ENCODE results near the gene ALDH1A1.

The ALDH1A1 gene

DNA sequence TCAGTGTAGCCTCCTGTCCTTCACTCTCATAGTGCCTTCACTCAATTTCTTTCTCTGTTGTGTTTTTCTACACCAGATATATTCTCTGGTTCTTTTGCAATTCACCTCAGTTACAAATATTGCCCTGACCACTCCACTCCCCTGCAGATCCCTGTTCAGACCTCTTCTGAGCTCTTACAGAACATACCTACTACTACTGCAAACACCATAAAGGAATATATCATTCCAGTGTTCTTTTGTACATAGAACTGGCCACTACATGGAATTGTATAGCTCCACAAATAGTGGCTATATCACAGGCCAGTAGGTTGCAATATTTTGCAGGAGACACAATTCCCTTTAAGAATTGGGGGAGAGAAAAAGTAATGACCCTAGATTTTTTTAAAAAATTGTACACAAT, 21.0 kb downstream of the ALDH1A1 start:
- no peak for DNase-seq (ENCODE audit: extremely low spot score)
- ChIA-PET POLR2A (no interaction called here), CTCF (interaction anchor here (1.2 to 1.6 kb wide), 2 partner anchors 9 to 41 kb away, joined by 4 read pairs; no protein-coding TSS in a partner anchor)
- TF ChIP-seq, protein P1, sequence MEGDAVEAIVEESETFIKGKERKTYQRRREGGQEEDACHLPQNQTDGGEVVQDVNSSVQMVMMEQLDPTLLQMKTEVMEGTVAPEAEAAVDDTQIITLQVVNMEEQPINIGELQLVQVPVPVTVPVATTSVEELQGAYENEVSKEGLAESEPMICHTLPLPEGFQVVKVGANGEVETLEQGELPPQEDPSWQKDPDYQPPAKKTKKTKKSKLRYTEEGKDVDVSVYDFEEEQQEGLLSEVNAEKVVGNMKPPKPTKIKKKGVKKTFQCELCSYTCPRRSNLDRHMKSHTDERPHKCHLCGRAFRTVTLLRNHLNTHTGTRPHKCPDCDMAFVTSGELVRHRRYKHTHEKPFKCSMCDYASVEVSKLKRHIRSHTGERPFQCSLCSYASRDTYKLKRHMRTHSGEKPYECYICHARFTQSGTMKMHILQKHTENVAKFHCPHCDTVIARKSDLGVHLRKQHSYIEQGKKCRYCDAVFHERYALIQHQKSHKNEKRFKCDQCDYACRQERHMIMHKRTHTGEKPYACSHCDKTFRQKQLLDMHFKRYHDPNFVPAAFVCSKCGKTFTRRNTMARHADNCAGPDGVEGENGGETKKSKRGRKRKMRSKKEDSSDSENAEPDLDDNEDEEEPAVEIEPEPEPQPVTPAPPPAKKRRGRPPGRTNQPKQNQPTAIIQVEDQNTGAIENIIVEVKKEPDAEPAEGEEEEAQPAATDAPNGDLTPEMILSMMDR (IDR thresholded peaks at IDR 0.05; ENCODE audit: control extremely low read depth, extremely low read depth, low read depth, missing control alignments) = no peak

DNA sequence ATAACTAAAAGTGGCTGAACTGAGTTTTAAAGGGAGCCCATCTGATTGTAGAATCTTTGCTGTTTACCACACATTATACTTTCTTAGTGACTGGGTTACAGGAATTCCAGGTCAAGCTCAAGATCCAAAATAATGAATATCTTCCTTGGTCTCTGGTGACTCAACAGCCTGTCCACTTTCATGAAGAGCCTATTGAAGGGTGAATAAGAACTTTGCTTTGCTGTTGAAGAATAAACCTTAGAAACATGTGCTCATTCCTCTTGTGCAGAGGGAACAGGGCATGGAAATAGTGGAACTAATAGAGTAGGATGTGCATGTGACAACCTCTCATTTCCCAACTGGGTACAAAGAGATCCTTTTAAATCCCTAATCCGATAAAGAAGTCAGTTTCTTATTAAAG, 21.4 kb downstream of the ALDH1A1 start:
- ChIA-PET POLR2A (no interaction called here), CTCF (interaction anchor here (0.9 to 1.4 kb wide), 3 partner anchors 10 to 252 kb away, joined by 3 to 4 read pairs (median 3); no protein-coding TSS in a partner anchor)
- TF ChIP-seq, protein P1 (IDR thresholded peaks at IDR 0.05; ENCODE audit: control extremely low read depth, extremely low read depth, low read depth, missing control alignments) = no peak
- no peak for DNase-seq (ENCODE audit: extremely low spot score)

- TF ChIP-seq, protein P1 (IDR thresholded peaks at IDR 0.05; ENCODE audit: control extremely low read depth, extremely low read depth, low read depth, missing control alignments) = no peak
- ChIA-PET POLR2A (no interaction called here), CTCF (interaction anchor here (0.9 to 1.7 kb wide), 4 partner anchors 10 to 253 kb away, joined by 3 to 6 read pairs (median 4); no protein-coding TSS in a partner anchor)
- DNase-seq (ENCODE audit: extremely low spot score) = no peak
These were observed 22.0 kb downstream of the ALDH1A1 start for GRCh38 chr9:72930828-72931227.

DNA sequence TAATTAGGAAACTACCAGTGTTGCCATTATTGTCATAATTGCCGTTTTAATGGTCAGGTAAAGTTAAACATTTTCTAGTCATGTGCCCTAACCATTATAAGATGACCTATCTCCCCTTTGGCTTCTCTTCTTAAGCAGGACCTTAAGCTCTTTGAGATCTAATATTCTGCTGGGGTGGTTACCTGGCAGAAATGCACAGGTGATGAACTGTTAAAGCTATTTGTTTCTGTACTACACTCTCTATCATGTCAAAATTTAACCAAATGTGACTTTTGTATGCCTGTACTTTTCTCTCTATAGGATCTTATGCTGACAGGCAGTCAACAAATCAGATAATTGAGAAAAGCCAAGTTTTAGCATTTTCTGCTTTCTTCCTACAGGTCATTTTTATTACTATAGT, 23.3 kb downstream of the ALDH1A1 start:
- ChIA-PET CTCF (interaction anchor here (1.1 to 1.7 kb wide), 2 partner anchors 9 to 16 kb away, joined by 3 to 6 read pairs; no protein-coding TSS in a partner anchor), POLR2A (no interaction called here)
- TF ChIP-seq, protein P1 (IDR thresholded peaks at IDR 0.05; ENCODE audit: control extremely low read depth, extremely low read depth, low read depth, missing control alignments) = no peak

GRCh38 chr9:72928042-72928507, 24.8 kb downstream of the ALDH1A1 start:
- ChIA-PET POLR2A (no interaction called here), CTCF (no interaction called here)
- TF ChIP-seq, protein P1 (IDR thresholded peaks at IDR 0.05; ENCODE audit: control extremely low read depth, extremely low read depth, low read depth, missing control alignments) = no peak
- DNase-seq (ENCODE audit: extremely low spot score) = no peak

More for the DNA sequence above, 23.3 kb downstream of the ALDH1A1 start:
- DNase-seq (ENCODE audit: extremely low spot score) = no peak

DNA sequence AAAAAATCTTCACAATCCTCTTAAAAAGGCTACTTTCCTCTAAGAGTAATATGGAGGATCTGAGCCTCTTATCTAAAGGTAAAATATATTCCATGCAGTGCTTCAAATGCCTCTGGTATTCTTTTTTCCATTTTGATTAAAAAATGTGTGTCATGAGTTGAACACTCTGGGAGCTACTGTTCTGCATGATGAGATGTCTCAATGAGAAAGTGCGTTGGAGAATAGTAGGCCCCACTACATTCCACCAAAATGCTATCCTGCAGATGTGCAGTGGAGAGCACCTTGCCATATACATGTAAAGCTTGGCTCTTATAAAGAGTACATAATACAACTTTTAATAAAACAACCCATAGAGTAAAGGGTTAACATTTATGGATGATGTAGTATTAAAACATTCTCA, 26.3 kb downstream of the ALDH1A1 start:
- POLR2A ChIA-PET = no interaction called here

More for the DNA sequence above, 26.3 kb downstream of the ALDH1A1 start:
- TF ChIP-seq, protein P1 (IDR thresholded peaks at IDR 0.05; ENCODE audit: control extremely low read depth, extremely low read depth, low read depth, missing control alignments) = no peak
- CTCF ChIA-PET = interaction anchor here (1.1 kb wide), 1 partner anchor 20 kb away, joined by 3 read pairs; no protein-coding TSS in a partner anchor
- DNase-seq (ENCODE audit: extremely low spot score) = no peak

All from GM10248 (cell line).